HG03196 (cell line): ENCODE results near the gene TBX6.

Experiments used
- ATAC-seq: cut with Tn5 transposase; IDR thresholded peaks from one replicate; pipeline ENCODE4 v1.9.1; 2021; ENCODE audit not compliant: unreplicated experiment

Gene TBX6

DNA sequence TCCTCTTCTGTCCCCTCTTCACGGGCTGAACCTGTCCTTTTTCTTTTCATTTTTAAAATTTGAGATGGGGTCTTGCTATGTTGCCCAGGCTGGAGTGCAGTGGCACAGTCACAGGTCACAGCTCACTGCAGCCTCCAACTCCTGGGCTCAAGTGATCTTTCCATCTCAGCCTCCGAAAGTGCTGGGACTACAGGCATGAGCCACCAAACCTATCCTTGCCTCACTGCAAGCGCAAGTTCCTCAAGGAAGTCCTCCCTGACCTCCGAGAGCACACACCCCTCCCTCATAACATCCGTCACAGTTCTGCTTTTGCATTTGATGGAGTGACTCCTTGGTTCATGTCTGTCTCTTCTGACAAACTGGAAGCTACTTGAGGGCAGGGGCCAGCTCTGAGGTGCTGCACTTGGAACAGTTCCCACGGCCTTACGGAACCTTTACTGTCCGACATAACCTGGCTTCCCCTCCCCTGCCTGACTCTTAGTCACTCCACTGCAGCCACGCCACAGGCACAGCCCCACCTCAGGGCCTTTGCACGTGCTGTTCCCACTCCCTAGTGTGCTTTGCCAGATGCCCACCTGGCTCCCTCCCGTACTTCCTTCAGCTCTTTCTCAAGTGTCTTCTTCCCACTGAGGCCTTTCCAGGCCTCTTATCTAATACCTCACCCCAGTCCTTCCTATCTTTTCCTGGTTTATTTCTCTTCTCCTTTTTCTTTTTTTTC is 4.4 kb downstream of the TBX6 start:
- ATAC-seq = no peak

DNA sequence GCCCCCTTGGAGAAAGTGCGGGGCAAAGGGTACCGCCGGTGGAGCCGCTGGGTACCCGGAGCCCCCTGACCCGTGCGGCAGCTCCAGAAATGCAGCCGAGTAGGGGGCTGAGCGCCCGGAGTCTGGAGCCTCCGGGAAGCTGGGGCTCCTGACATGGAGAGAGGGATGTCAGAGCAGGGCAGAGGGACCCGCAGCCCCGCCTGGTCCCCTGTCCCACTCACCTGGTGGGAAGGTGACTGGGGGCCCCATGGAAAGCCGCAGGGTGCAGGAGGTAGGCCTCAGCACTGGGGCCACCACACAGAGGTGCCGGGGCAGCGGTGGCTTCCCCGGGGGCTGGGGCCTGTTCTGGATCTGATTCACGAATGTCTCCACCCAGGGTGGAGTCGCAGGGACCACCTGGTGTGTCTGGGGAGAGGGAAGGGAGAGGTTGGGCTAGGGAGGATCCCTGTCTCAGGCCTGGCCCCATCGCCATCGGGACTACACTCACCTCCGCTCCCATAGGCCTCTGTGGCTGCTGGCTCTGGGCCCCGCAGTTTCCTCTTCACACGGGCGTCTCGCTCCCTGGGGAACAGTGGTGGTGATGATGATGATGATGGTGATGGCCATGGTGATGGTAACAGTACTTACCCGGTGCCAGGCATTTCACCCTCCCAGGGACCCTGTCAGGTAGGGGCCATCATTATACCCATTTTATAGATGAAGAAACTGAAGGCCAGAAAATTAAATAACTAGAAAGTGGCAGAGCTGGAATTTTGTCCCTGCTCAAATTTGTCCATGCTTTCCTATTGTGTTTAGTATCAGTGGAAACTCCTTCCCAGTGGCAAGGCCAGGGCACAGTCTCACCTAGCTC is 5.2 kb downstream of the TBX6 start:
- no peak for ATAC-seq

DNA sequence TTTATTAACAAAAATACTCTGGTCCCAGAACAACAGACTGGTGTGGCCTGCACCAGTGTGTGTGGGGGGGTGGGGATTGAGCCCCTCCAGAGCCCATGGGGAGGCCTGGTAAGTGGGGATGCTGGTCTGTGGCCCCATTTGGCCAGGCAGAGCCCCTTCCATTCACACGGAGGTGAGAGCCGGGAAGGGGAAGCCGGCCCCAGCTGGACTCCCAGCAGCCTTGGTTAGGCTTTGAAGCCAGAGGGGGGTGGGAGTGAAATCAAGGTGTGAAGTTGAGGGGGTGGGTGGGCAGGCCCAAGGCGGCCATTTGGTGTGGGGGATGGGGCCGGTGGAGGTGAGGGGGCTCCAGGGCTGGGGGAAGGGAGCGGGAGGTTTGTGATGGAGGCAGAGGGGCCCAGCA is 5.9 kb downstream of the TBX6 start:
- no peak for ATAC-seq

DNA sequence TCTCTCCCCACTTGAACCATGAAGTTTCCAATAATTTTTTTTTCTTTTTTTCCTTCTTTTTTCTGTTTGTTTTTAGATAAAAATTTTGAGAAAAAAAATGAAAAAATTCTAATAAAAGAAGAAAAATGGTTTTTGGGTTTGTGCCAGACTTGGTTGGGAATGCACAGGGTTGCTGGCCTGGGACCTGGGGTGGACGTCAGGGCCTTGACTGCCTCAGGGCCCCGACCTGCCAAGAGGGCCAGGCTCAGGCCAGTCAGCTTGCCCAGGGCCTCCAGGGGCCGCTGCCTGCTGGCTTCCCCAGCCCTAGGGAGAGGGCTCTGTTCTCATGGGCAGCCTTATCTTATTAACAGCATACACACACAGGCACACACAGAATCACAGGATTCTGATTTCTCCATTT is 6.5 kb downstream of the TBX6 start:
- no peak for ATAC-seq

DNA sequence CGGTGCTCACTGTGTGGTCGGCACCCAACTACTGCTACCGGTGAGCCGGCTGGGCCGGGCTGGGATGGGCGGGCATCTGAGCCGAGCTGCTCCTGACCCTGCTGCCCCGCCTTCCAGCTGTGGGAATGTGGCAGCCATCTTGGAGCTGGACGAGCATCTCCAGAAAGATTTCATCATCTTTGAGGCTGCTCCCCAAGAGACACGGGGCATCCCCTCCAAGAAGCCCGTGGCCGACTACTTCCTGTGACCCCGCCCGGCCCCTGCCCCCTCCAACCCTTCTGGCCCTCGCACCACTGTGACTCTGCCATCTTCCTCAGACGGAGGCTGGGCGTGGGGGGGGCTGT is 6.9 kb downstream of the TBX6 start:
- ATAC-seq = no peak

DNA sequence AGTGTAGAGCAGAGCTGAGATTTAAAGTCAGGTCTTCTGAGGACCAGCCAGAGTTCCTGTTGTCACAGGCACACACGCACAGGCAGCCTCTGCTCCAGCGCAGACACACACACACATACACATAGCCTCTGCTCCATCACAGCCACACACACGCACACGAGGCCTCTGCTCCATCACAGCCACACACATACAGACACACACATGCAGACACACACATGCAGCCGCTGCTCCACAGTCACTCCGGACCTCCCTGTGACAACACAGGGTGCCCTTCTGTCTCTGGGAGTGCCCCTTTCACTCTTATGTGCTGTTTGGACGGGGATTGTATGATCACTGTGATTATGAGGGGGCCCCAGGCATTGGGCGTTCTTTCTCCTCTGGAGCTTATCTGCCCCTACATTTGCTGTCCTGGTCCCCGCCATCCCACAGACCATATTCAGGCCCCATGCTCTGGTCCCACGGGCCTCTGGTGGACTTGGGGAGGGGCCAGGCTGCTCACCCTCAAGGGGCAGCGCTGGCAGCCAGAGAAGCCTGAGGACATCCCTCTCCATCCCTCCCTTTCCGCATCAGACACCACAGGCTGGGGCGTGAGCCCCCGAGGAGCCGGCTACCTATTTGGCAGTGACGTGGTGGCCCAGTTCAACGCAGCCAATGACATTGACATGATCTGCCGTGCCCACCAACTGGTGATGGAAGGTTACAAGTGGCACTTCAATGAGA is 7.5 kb downstream of the TBX6 start:
- ATAC-seq = no peak

DNA sequence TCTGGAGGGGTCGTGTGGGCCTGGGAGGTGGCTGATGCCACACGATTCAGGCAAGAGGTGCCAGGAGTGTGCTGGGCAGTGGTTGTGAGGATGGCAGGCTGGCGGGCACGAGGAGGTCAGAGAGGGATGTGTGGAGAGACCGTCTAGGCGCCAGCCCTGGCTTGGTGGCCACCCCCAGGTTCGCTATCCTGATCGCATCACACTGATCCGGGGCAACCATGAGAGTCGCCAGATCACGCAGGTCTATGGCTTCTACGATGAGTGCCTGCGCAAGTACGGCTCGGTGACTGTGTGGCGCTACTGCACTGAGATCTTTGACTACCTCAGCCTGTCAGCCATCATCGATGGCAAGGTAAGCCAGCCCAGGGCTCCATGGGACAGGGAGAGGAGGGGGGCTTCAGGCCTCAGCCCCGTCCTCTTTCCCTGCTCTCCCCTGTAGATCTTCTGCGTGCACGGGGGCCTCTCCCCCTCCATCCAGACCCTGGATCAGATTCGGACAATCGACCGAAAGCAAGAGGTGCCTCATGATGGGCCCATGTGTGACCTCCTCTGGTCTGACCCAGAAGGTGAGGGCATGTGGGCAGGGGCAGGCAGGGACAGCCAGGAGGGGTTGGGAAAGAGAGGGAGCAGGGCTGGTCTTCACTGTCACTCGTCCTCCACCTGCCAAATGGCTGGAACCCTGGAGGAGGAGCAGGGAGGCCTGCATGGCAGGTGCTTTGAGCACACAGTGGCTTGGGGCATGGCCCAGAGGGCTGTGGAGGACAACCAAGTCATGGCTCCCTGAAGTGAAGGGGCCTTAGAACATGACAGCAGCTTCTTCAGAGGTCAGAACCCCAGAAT is 8.3 kb downstream of the TBX6 start:
- ATAC-seq = no peak

DNA sequence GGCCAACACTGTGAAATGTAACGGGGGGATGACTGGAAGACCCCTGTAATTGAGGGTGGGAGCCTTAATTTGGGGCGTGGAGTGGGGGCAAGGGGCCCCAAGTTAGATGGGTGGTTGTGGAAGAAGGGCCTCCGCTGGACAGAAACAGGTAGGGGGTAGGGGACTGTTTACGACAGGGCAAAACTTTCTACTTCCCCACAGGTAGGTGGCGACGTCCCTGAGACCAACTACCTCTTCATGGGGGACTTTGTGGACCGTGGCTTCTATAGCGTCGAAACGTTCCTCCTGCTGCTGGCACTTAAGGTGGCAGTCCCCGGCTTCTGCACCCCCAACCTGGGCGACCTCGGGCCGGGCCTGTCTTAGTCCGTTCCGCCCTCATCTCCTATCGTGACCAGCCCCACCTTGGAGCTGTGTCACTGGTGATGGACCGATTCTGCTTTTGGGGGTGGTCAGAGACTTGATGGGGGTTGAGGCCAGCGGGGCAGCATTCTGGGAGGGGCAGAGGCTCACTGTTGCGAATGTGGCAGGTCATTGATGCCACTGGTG is 9.1 kb downstream of the TBX6 start:
- no peak for ATAC-seq

DNA sequence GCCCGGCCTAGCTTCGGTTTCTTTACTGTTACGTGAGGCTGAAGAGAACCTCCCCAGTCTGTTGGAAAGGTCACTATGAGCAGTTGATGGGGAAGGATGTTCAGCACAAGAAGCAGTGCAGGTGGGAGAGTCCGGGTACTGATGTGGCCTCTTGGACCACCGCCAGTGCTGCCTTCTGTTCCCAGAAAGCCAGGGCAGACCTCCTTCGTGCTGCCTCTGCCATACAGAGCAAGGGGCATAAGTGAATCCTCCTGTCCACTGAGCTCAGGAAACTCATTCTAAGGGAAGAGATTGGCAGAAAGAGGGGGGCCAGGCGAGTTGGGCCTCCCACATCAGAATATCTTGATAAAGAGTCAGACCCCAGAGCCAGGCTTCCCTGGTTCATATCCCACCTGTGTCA is 12.2 kb downstream of the TBX6 start:
- no peak for ATAC-seq

DNA sequence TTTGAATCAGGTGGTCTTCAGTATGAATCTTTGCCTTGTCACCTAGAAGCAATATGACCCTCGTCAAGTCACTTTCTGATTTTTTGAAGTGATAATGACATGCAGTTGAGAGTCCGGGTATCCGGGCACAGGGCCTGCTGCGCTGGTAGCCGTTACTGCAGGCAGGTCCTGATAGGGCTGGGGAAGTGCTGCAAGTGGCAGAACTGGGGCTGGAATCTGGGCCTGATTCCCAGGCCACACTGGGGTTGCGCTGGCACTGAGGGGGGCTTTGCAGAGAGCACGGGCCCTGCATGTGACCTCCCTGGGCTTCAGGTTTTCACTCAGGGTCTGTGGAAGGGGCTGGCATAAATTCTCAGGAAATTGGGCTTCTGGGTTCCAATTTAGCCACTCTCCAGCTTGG is 13.0 kb downstream of the TBX6 start:
- no peak for ATAC-seq

DNA sequence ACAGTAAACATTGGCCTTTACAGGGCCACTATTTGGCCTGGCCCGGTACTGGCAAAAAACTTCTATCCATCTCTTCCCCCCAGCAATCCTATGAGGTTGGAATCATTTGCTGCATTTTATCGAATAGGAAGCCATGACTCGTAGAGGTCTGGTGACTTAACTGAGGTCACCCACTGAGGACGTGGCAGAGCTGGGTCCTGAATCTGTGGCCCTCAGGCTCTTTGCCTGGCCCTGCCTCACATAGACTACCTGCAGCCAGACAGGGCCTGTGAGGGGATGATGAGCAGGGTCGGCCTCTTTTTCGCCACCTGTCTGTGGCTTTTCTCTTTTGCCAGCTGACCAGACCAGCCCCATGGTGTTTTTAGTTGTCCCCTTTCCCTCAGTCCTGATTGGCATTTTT is 14.1 kb downstream of the TBX6 start:
- ATAC-seq = no peak

DNA sequence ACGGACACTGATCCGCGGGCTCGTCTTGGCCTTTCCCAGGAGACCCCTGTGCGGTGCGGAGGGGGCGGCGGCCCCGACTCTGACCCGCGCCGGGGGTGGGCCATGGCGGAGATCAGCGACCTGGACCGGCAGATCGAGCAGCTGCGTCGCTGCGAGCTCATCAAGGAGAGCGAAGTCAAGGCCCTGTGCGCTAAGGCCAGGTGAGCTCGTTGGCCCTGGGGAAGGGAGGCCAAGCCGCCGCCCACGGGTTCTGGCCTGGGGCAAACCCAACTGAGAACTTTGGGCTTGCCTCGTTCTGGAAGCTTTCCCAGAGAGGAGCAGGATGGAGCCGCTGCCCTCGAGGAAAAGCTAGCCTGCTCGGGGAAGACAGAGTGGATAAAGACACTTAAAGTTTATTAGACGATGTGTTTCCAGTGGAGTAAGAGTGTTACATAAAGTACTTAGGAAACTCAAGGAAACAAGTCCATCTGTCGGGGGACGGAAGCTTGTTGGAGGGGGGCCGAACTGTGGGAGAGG is 15.4 kb downstream of the TBX6 start:
- ATAC-seq = peak; percentile 28

DNA sequence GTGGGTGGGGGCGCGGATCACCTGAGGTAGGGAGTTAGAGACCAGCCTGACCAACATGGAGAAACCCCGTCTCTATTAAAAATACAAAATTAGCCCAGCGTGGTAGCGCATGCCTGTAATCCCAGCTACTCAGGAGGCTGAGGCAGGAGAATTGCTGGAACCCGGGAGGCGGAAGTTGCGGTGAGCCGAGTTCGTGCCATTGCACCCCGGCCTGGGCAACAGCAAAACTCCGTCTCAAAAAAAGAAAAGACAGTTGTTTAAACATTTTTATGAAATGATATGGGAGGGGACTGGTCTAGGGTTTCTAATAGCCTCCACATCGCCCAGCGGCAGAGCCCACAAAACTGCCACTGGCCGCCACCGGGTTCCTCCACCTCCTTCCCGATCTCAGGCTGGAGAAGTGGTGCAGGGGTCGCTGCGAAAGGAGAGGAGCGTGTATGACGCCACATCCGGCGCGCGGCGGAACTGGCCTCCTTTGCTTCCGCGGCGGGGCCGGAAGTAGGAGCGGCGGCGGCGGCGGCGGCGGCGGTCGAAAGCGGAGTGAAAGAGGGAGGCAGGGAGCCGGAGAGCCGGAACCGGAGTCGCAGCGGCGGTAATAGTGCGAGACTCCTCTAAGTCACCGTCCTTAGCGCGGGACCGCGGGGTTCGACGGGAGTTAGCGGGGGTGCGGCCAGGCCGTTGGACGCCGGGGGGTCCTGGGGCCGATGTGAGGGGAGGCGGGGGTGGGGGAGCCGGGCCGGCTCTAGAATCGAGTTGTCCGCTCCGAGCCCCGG is 16.0 kb downstream of the TBX6 start, which contains the start of gene PPP4C:
Gene PPP4C, plus strand, starts transcription at position 492 of the 773 bp plus-strand sequence. CDS start 384 bp downstream, outside the sequence.
- peak; percentile 77 for ATAC-seq

DNA sequence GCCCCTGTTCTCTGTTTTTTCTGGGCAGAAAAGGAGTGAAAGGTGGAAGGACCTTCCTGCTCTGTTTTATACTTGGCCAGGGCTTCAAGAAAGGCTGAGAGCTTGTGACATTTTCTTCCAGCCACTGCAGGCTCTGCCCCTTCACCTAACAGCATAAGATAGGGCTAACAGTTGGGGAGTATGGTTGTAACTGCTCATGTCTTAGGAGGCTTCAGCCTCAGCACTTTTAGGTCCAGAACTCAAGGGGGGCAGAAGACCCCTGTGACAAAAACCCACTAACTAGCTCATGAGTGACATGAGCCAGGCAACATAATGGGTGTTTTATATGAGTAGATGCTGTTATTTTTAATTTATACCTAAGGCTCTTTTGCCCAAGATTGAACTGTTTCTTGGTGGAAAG is 21.2 kb downstream of the TBX6 start:
- no peak for ATAC-seq

DNA sequence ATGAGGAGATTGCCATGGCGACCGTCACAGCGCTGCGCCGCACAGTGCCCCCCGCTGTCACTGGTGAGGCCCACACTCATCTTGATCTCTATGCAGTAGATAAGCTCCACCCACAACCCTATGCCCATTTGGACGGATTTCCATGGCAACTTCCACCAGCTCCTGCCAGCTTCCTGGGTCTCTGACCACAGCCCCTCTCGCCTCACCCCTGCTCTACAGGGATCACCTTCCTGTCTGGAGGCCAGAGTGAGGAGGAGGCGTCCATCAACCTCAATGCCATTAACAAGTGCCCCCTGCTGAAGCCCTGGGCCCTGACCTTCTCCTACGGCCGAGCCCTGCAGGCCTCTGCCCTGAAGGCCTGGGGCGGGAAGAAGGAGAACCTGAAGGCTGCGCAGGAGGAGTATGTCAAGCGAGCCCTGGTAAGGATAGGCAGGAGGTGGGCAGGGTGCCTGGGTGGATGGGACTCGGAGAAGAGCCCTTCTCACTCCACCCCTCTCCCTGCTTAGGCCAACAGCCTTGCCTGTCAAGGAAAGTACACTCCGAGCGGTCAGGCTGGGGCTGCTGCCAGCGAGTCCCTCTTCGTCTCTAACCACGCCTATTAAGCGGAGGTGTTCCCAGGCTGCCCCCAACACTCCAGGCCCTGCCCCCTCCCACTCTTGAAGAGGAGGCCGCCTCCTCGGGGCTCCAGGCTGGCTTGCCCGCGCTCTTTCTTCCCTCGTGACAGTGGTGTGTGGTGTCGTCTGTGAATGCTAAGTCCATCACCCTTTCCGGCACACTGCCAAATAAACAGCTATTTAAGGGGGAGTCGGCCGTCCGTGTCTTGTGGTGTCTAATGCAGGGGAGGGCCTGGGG is 21.9 kb downstream of the TBX6 start:
- no peak for ATAC-seq

DNA sequence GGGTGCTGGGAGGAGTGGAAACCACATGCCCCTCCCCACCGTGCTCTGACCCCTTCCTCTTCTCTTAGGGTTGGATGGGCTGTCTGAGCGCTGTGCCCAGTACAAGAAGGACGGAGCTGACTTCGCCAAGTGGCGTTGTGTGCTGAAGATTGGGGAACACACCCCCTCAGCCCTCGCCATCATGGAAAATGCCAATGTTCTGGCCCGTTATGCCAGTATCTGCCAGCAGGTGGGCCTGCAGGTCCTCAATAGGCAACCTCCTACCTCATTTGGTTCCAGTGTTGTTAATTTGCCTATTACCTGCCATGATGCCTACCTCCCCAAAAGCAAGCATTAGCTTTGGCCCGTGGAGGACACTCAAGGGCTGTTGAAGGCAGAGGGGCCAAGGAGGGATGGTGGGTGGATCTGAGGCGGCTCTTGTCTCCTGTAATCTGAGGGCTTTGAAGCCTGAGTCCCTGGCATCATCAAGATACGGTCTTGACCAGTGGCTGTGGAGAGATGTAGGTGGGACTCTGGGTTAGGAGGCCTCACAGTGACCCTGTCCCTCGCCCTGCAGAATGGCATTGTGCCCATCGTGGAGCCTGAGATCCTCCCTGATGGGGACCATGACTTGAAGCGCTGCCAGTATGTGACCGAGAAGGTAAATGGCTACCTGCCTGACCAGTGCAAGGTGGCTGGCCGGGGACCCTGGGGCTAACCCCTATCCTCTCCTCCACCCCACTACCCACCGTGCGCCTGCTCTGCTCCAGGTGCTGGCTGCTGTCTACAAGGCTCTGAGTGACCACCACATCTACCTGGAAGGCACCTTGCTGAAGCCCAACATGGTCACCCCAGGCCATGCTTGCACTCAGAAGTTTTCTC is 22.7 kb downstream of the TBX6 start:
- ATAC-seq = no peak

DNA sequence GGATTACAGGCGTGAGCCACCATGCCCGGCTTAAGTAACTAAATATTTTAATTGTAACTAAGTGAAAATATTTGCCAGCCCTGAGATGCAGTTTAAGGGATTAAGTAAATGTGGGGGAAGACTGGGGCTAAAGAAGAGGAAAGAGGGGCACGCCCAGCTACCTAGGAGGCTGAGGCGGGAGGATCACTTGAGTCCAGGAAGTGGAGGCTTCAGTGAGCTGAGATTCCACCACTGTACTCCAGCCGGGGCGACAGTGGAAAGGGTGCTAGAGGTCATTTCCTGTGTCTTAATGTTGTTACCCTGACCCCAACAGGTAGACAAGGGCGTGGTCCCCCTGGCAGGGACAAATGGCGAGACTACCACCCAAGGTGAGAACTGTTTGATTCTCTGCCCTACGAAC is 23.4 kb downstream of the TBX6 start:
- ATAC-seq = no peak

DNA sequence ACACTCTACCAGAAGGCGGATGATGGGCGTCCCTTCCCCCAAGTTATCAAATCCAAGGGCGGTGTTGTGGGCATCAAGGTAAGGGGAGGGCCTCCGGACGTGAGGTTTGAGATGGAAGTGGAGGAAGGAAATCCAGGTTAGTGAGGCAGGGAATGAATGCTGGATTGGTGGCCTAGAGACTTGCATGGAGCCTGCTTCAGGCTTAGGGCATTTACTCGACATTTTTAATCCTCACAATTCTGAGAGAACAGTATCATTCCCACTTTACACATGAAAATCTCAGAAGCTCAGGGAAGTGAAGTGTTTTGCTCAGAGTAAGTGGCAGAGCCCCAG is 24.2 kb downstream of the TBX6 start:
- no peak for ATAC-seq
